ENCODE results near the gene TMC1. TPM values are rescaled to one million over a fixed set of nuclear protein-coding genes. Genes with fewer than 3 reads are reported as not detected.

The TMC1 gene
- total and polyA plus RNA-seq, 2 experiments from 2014 or later, result not detected

DNA sequence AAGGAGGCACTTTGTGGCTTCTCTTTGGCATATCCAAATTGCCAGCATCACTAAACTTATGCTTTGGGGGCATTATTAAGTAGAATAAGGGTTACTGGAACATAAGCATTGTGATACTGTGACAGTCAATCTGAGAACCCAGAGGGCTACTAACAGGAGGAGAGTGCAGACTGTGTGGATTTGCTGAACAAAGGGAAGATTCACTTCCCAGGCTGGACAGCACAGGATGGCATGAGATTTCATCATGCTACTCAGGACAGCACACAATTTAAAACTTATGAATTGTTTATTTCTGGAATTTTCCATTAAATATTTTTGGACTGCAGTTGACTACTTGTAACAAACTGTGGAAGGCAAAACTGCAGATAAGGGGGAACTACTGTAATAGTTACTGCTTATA lies 212.5 kb downstream of the TMC1 start:
- Histone ChIP-seq H3K9me3 (ENCODE audit: low read depth) (no peaks in the 10 kb centered on the region), H3K4me1 (ENCODE audit: low read depth) (no peaks in the 10 kb centered on the region), H3K27ac (no peak overlapping the region), H3K4me3 (no peak overlapping the region), H3K27me3 (no peaks in the 10 kb centered on the region), H3K36me3 (no peaks in the 10 kb centered on the region)
- no peak for DNase-seq (ENCODE audit: low read depth in 1 of 2, low spot score in 1 of 2)
- no peak for TF ChIP-seq CTCF (IDR thresholded peaks at IDR 0.05; ENCODE audit: low read depth, low read length)

DNA sequence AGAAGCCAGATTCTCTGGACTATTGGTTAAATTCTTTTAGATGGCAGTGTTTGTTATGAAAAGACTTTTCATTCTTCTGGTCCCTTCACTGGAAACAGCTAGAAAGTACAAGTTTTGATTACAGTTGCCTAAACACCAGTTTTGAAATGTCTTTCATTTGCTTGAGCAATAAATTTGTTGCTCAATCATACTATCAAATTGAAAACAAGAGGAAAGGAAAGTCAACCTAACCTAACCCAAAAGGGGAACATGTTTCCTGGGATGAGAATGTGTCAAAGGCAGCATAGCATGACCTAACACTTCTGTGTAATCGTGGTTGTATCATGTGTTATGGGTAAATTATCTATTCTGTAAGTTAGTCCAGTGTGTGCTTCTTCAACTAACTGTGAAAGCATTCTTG lies 213.2 kb downstream of the TMC1 start:
- Histone ChIP-seq H3K27ac (no peak overlapping the region), H3K27me3 (no peaks in the 10 kb centered on the region), H3K9me3 (ENCODE audit: low read depth) (no peaks in the 10 kb centered on the region), H3K4me1 (ENCODE audit: low read depth) (no peaks in the 10 kb centered on the region), H3K36me3 (no peaks in the 10 kb centered on the region), H3K4me3 (no peak overlapping the region)
- no peak for TF ChIP-seq CTCF (IDR thresholded peaks at IDR 0.05; ENCODE audit: low read depth, low read length)
- DNase-seq (ENCODE audit: low read depth in 1 of 2, low spot score in 1 of 2), result peak in 1 of 2 donors; percentile 3

DNA sequence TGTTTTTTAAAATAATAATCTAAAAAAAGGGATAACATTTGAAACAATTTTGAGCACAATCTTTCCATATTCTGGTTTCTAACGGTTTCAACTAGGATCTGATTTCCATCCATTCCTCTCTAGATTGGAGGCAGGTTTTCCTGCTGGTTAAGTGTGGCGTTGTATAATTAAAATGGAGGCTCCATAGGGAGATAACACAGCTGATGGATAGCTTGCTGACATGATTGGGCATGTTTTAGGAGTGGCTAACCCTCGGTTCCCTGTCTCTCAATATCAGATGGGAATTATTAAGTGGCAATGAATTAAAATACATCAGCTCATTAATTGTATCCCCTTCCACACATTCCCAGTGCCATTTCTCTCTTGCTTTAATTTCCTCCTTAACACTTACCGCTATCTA lies 222.4 kb downstream of the TMC1 start:
- H3K27me3 ChIP-seq, result no peaks in the 10 kb centered on the region
- no peaks in the 10 kb centered on the region for H3K9me3 ChIP-seq (ENCODE audit: low read depth)
- no peaks in the 10 kb centered on the region for H3K4me1 ChIP-seq (ENCODE audit: low read depth)
- no peak overlapping the region for H3K27ac ChIP-seq
- H3K36me3 ChIP-seq, result no peaks in the 10 kb centered on the region
- no peak overlapping the region for H3K4me3 ChIP-seq
- no peak for DNase-seq (ENCODE audit: low read depth in 1 of 2, low spot score in 1 of 2)
- TF ChIP-seq CTCF (IDR thresholded peaks at IDR 0.05; ENCODE audit: low read depth, low read length), result no peak

DNA sequence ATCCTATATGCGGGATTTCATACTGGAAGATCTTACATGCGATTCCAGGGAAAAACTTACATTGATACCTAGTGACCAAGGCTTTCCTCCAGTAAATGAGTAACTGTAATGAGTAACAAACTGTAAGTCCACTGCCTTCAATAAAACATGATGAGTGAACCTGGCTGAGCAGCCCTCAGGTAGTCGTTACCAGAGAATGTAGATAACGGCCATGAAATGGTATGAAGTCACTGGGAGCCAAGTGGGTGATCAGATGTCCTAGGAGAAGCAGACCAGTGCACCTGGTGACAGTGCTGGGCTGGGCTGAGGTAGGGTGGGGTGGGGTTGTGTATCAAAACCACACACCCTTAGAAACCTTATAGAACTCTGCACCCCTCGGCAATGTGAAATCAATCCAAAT lies 227.9 kb downstream of the TMC1 start:
- DNase-seq (ENCODE audit: low read depth in 1 of 2, low spot score in 1 of 2), result no peak
- H3K36me3 ChIP-seq, result no peaks in the 10 kb centered on the region
- no peaks in the 10 kb centered on the region for H3K27me3 ChIP-seq
- TF ChIP-seq CTCF (IDR thresholded peaks at IDR 0.05; ENCODE audit: low read depth, low read length), result no peak
- no peaks in the 10 kb centered on the region for H3K9me3 ChIP-seq (ENCODE audit: low read depth)
- H3K4me3 ChIP-seq, result no peak overlapping the region
- no peak overlapping the region for H3K27ac ChIP-seq
- H3K4me1 ChIP-seq (ENCODE audit: low read depth), result no peaks in the 10 kb centered on the region

DNA sequence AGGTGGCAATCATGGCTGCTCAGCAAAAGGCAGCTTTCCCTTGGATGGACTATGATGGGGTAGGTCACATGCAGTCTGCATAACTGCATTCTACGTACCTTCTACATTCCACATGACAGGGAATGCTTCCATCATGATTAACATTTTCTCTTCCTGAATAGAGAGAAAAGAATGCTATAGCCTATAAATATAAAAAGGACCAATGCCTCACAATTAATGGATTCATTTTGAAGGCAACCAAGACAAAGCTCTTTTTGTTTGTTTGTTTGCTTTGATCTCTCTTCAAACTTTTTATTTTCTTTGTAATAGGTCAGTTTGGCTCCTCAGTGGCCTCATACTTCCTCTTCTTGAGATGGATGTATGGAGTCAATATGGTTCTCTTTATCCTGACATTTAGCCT lies 230.1 kb downstream of the TMC1 start:
- no peaks in the 10 kb centered on the region for H3K4me1 ChIP-seq (ENCODE audit: low read depth)
- TF ChIP-seq CTCF (IDR thresholded peaks at IDR 0.05; ENCODE audit: low read depth, low read length), result no peak
- no peak overlapping the region for H3K27ac ChIP-seq
- no peak overlapping the region for H3K4me3 ChIP-seq
- no peaks in the 10 kb centered on the region for H3K36me3 ChIP-seq
- DNase-seq (ENCODE audit: low read depth in 1 of 2, low spot score in 1 of 2), result no peak
- H3K9me3 ChIP-seq (ENCODE audit: low read depth), result no peaks in the 10 kb centered on the region
- no peaks in the 10 kb centered on the region for H3K27me3 ChIP-seq

Measured in cardiac muscle cell (in vitro differentiated cells and primary cell).